Astrocyte (in vitro differentiated cells and primary cell): ENCODE measurements around the gene FCER2. TPM values are rescaled to one million over a fixed set of nuclear protein-coding genes. Genes with fewer than 3 reads are reported as not detected.

ENCODE experiments used
- DNase-seq: peaks from one replicate; pipeline ENCODE4 v3.0.0-alpha.2; 2010; ENCODE audit warnings: low read depth
- FAIRE-seq: peaks from 2 replicates; lab custom pipeline; 2011; peaks lifted over from hg19 to GRCh38; lab: Jason Lieb, UNC
- H2AFZ ChIP-seq: 2 replicates; pipeline ENCODE4 v1.6.0; 2012; ENCODE audit warnings: low read depth, low read length, inconsistent platforms
- H3K27ac ChIP-seq: 2 replicates; pipeline ENCODE4 v1.5.1; 2011; ENCODE audit warnings: low read depth, low read length, inconsistent platforms
- H3K27me3 ChIP-seq: 2 replicates; pipeline ENCODE4 v1.6.0; 2011; ENCODE audit warnings: low read length, inconsistent platforms; ENCODE audit not compliant: insufficient read depth
- H3K36me3 ChIP-seq: 2 replicates; pipeline ENCODE4 v1.5.1; 2011; ENCODE audit warnings: low read length, inconsistent platforms; ENCODE audit not compliant: insufficient read depth
- H3K4me1 ChIP-seq: 2 replicates; pipeline ENCODE4 v1.5.1; 2011; ENCODE audit warnings: low read length, inconsistent platforms; ENCODE audit not compliant: insufficient read depth
- H3K4me2 ChIP-seq: 2 replicates; pipeline ENCODE4 v1.6.0; 2012; ENCODE audit warnings: low read length, inconsistent platforms
- H3K4me3 ChIP-seq: 2 replicates; pipeline ENCODE4 v1.5.1; 2011; ENCODE audit warnings: low read depth, mild to moderate bottlenecking, low read length, inconsistent platforms; ENCODE audit not compliant: insufficient read depth
- H3K79me2 ChIP-seq: 2 replicates; pipeline ENCODE4 v1.6.0; 2012; ENCODE audit warnings: mild to moderate bottlenecking, low read length, inconsistent platforms; ENCODE audit not compliant: insufficient read depth
- H3K9ac ChIP-seq: 2 replicates; pipeline ENCODE4 v1.6.0; 2012; ENCODE audit warnings: mild to moderate bottlenecking, low read length, inconsistent platforms
- H3K9me3 ChIP-seq: 2 replicates; pipeline ENCODE4 v1.5.1; 2012; ENCODE audit warnings: low read depth, mild to moderate bottlenecking, low read length, inconsistent platforms; ENCODE audit not compliant: insufficient read depth
- H4K20me1 ChIP-seq: 2 replicates; pipeline ENCODE4 v1.6.0; 2012; ENCODE audit warnings: low read length, inconsistent platforms; ENCODE audit not compliant: insufficient read depth
- H3K27ac Mint-ChIP-seq: one replicate; pipeline ENCODE4 v1.8.0; 2021; ENCODE audit warnings: mild to moderate bottlenecking, mixed read lengths; ENCODE audit not compliant: unreplicated experiment
- H3K27me3 Mint-ChIP-seq: one replicate; pipeline ENCODE4 v1.8.0; 2021; ENCODE audit warnings: low read depth, mixed read lengths; ENCODE audit not compliant: unreplicated experiment
- H3K36me3 Mint-ChIP-seq: one replicate; pipeline ENCODE4 v1.8.0; 2021; ENCODE audit warnings: low read depth, mixed read lengths; ENCODE audit not compliant: unreplicated experiment
- H3K4me1 Mint-ChIP-seq: one replicate; pipeline ENCODE4 v1.8.0; 2021; ENCODE audit warnings: low read depth, mixed read lengths; ENCODE audit not compliant: unreplicated experiment
- H3K4me3 Mint-ChIP-seq: one replicate; pipeline ENCODE4 v1.8.0; 2021; ENCODE audit warnings: mild to moderate bottlenecking, moderate library complexity, mixed read lengths; ENCODE audit not compliant: unreplicated experiment
- H3K9me3 Mint-ChIP-seq: one replicate; pipeline ENCODE4 v1.8.0; 2021; ENCODE audit warnings: mild to moderate bottlenecking, mixed read lengths; ENCODE audit not compliant: unreplicated experiment
- EZH2 ChIP-seq: IDR thresholded peaks from 2 replicates; pipeline ENCODE4 v1.6.1; 2012; ENCODE audit warnings: mild to moderate bottlenecking, low read length, inconsistent platforms; ENCODE audit not compliant: insufficient read depth
- total RNA-seq: library from RNA; stranded (reverse); gene quantifications from 2 replicates; pipeline ENCODE4 v1.2.1, GENCODE V29; 2021
- TF ChIP-seq, protein P1 (sequence below): IDR thresholded peaks from 2 replicates; pipeline ENCODE4 v1.5.1; 2011; ENCODE audit warnings: low read depth, mild to moderate bottlenecking, inconsistent platforms, low read length, moderate library complexity; ENCODE audit not compliant: insufficient read depth

The FCER2 gene
- total RNA-seq, 1 donor from 2014 or later: not detected

DNA sequence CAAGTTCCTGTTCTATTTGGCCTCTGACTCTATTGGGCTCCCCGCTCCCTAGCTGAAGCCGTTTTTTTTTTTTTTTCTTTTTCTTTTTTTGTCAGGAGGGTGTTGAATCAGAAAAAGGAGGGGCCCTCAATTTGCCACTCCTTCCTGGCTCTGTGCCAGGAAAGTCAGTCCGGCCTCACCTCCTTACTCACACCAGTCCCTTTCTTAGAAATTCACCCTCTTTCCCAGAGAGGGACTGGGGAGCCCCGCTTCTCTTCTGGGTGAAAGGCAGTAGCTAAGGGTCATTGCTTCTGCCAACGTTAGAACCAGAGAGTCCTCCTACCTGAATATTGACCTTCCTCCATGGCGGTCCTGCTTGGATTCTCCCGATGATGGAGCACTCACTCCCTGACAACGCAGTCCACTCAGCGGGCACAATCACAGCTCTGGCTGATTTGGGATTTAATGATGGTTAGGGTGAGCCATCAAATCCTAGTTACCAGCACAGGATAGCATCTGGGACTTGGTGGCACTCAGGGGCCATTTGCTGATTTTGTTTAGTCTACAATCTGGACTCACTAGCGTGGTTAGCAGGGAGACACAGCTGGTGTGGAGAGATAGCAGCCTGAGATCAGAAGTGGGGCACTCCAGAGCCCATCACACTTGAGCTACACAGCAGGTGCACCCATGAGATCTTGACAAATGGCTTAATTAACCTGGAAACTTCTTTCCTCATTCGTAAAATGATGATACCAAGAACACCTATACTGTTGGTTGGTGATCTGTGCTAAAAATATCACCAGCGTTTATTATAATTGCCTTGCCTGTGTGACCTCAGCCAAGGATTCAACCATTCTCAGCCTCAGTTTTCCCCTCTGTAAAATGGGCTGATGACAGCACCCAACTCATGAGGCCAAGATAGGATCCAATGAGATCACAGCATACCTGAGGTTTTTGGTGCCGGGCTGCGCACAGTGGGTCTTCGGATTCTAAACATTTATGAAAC, 2.2 kb downstream of the FCER2 start:
- no peak for FAIRE-seq
- no peak for TF ChIP-seq EZH2
- TF ChIP-seq, protein P1, sequence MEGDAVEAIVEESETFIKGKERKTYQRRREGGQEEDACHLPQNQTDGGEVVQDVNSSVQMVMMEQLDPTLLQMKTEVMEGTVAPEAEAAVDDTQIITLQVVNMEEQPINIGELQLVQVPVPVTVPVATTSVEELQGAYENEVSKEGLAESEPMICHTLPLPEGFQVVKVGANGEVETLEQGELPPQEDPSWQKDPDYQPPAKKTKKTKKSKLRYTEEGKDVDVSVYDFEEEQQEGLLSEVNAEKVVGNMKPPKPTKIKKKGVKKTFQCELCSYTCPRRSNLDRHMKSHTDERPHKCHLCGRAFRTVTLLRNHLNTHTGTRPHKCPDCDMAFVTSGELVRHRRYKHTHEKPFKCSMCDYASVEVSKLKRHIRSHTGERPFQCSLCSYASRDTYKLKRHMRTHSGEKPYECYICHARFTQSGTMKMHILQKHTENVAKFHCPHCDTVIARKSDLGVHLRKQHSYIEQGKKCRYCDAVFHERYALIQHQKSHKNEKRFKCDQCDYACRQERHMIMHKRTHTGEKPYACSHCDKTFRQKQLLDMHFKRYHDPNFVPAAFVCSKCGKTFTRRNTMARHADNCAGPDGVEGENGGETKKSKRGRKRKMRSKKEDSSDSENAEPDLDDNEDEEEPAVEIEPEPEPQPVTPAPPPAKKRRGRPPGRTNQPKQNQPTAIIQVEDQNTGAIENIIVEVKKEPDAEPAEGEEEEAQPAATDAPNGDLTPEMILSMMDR: no peak
- no peak overlapping the region for H3K9ac ChIP-seq
- no peak for DNase-seq
- H3K27me3 Mint-ChIP-seq: peaks cover 46% of the 10 kb centered on the region
- no peak overlapping the region for H3K27ac ChIP-seq
- no peaks in the 10 kb centered on the region for H3K9me3 Mint-ChIP-seq
- H3K27me3 ChIP-seq: no peaks in the 10 kb centered on the region
- no peak overlapping the region for H3K27ac Mint-ChIP-seq
- H3K4me1 Mint-ChIP-seq: no peaks in the 10 kb centered on the region
- H3K4me2 ChIP-seq: no peak overlapping the region
- H3K9me3 ChIP-seq: no peaks in the 10 kb centered on the region
- H3K4me3 Mint-ChIP-seq: no peak overlapping the region
- H4K20me1 ChIP-seq: no peaks in the 10 kb centered on the region
- no peaks in the 10 kb centered on the region for H3K4me1 ChIP-seq
- no peaks in the 10 kb centered on the region for H3K36me3 ChIP-seq
- H3K36me3 Mint-ChIP-seq: no peaks in the 10 kb centered on the region
- no peak overlapping the region for H2AFZ ChIP-seq
- no peak overlapping the region for H3K4me3 ChIP-seq
- no peaks in the 10 kb centered on the region for H3K79me2 ChIP-seq

DNA sequence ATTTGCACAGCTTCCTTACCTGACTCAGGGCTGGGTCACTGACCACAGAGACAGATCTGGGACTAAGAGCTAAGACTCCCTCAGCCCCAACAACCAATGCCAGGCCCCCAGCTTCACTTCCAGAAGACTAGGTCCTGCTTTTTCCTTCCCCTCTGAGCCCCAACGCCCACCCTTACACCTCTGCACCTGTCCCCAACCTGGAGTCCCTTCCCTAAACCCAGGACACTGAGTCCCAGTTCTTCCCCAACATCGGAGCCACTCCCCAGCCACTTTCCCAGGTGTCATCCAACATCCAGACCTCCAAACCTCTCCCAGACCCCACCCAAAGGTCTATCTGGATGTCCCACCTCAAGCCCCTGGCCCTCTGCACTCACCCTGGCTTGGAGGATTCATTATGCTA, 2.9 kb downstream of the FCER2 start:
- H3K27me3 Mint-ChIP-seq: peaks cover 46% of the 10 kb centered on the region
- H3K4me1 ChIP-seq: no peaks in the 10 kb centered on the region
- no peaks in the 10 kb centered on the region for H3K9me3 ChIP-seq
- no peak overlapping the region for H3K4me2 ChIP-seq
- H3K36me3 Mint-ChIP-seq: no peaks in the 10 kb centered on the region
- no peak overlapping the region for H3K4me3 Mint-ChIP-seq
- DNase-seq (no peak), FAIRE-seq (no peak)
- no peaks in the 10 kb centered on the region for H4K20me1 ChIP-seq
- no peak for TF ChIP-seq EZH2
- TF ChIP-seq, protein P1: no peak
- no peak overlapping the region for H3K4me3 ChIP-seq
- H2AFZ ChIP-seq: no peak overlapping the region
- H3K27ac ChIP-seq: no peak overlapping the region
- H3K36me3 ChIP-seq: no peaks in the 10 kb centered on the region
- H3K27ac Mint-ChIP-seq: no peak overlapping the region
- H3K27me3 ChIP-seq: no peaks in the 10 kb centered on the region
- H3K4me1 Mint-ChIP-seq: no peaks in the 10 kb centered on the region
- H3K9ac ChIP-seq: no peak overlapping the region
- H3K79me2 ChIP-seq: no peaks in the 10 kb centered on the region
- H3K9me3 Mint-ChIP-seq: no peaks in the 10 kb centered on the region

DNA sequence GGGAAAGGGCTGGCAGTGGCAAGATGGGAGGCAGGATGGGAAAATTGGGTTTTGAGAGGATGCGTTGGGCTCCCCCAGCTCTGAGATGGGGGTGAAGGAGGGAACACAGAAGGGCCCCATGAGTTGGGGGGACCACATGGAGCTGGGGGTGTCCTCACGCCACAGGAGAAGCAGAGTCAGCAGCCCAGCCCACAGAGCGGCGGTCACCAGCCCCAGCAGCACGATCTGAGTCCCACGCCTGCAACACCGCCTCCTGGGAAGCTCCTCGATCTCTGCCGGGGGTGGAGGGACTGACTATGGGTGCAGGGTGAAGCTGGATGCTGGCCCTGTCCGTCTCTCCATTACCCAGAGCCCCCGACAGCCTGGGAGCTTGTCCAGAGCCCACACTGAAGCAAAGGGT, 3.3 kb downstream of the FCER2 start:
- Mint-ChIP-seq H3K27me3 (peaks cover 43% of the 10 kb centered on the region), H3K9me3 (no peaks in the 10 kb centered on the region), H3K36me3 (no peaks in the 10 kb centered on the region), H3K4me1 (no peaks in the 10 kb centered on the region), H3K4me3 (no peak overlapping the region), H3K27ac (no peak overlapping the region)
- Histone ChIP-seq H2AFZ (no peak overlapping the region), H3K79me2 (no peaks in the 10 kb centered on the region), H3K27me3 (no peaks in the 10 kb centered on the region), H3K27ac (no peak overlapping the region), H3K36me3 (no peaks in the 10 kb centered on the region), H3K4me2 (no peak overlapping the region), H3K4me3 (no peak overlapping the region), H3K9ac (no peak overlapping the region), H3K4me1 (no peaks in the 10 kb centered on the region), H4K20me1 (no peaks in the 10 kb centered on the region), H3K9me3 (no peaks in the 10 kb centered on the region)
- FAIRE-seq (no peak), DNase-seq (no peak)
- TF ChIP-seq, protein P1: no peak
- TF ChIP-seq EZH2: no peak
